Neural progenitor cell (in vitro differentiated cells): Measurements from ENCODE around the gene ARL15. TPM values are rescaled to one million over a fixed set of nuclear protein-coding genes. Genes with fewer than 3 reads are reported as not detected.

ENCODE experiments used
- DNase-seq: peaks from one replicate; pipeline ENCODE4 v3.0.0-alpha.2; 2016; ENCODE audit warnings: low spot score
- H2AFZ ChIP-seq: fragments of 200-600 bp; sonication (generic); replicated peaks from 2 replicates; pipeline ENCODE4 v1.6.1; 2016; ENCODE audit warnings: antibody characterized with exemption
- H3F3A ChIP-seq: fragments of 200-600 bp; sonication (generic); 2 replicates; pipeline ENCODE4 v1.6.1; 2016; ENCODE audit warnings: antibody characterized with exemption, low read depth
- H3K27ac ChIP-seq: fragments of 200-600 bp; sonication (generic); 2 replicates; pipeline ENCODE4 v1.5.1; 2016; ENCODE audit warnings: mild to moderate bottlenecking
- H3K27me3 ChIP-seq: fragments of 200-600 bp; sonication (generic); 2 replicates; pipeline ENCODE4 v1.6.1; 2016; ENCODE audit warnings: mild to moderate bottlenecking, moderate library complexity
- H3K36me3 ChIP-seq: fragments of 200-600 bp; sonication (generic); 2 replicates; pipeline ENCODE4 v1.5.1; 2016
- H3K4me1 ChIP-seq: fragments of 200-600 bp; sonication (generic); 2 replicates; pipeline ENCODE4 v1.6.1; 2016; ENCODE audit warnings: mixed run types
- H3K4me2 ChIP-seq: fragments of 200-600 bp; sonication (generic); 2 replicates; pipeline ENCODE4 v1.6.1; 2016
- H3K4me3 ChIP-seq: fragments of 200-600 bp; sonication (generic); 2 replicates; pipeline ENCODE4 v1.5.1; 2016
- H3K79me2 ChIP-seq: fragments of 200-600 bp; sonication (generic); 2 replicates; pipeline ENCODE4 v1.6.1; 2016; ENCODE audit warnings: low read depth
- H3K9ac ChIP-seq: fragments of 200-600 bp; sonication (generic); 2 replicates; pipeline ENCODE4 v1.6.1; 2016
- H3K9me3 ChIP-seq: fragments of 200-600 bp; sonication (generic); 2 replicates; pipeline ENCODE4 v1.5.1; 2016; ENCODE audit warnings: low read depth
- H4K20me1 ChIP-seq: fragments of 200-600 bp; sonication (generic); 2 replicates; pipeline ENCODE4 v1.6.1; 2016; ENCODE audit warnings: low read depth
- H3K27ac Mint-ChIP-seq: 3 replicates; pipeline ENCODE4 v1.8.0; 2021; ENCODE audit warnings: mixed read lengths
- H3K27me3 Mint-ChIP-seq: 2 replicates; pipeline ENCODE4 v1.8.0; 2022; ENCODE audit warnings: low read depth, mild to moderate bottlenecking, inconsistent platforms, moderate library complexity, mixed read lengths; ENCODE audit not compliant: insufficient read depth
- H3K36me3 Mint-ChIP-seq: 3 replicates; pipeline ENCODE4 v1.8.0; 2021; ENCODE audit warnings: mixed read lengths
- H3K4me1 Mint-ChIP-seq: 3 replicates; pipeline ENCODE4 v1.8.0; 2021; ENCODE audit warnings: mixed read lengths
- H3K4me3 Mint-ChIP-seq: 3 replicates; pipeline ENCODE4 v1.8.0; 2021; ENCODE audit warnings: mild to moderate bottlenecking, moderate library complexity, mixed read lengths
- H3K9me3 Mint-ChIP-seq: 3 replicates; pipeline ENCODE4 v1.8.0; 2020; ENCODE audit warnings: mixed read lengths
- EZH2 ChIP-seq: fragments of 200-600 bp; sonication (generic); IDR thresholded peaks from 2 replicates; pipeline ENCODE4 v1.6.1; 2017; ENCODE audit warnings: antibody characterized with exemption, mild to moderate bottlenecking, moderate library complexity
- EZH2phosphoT487 ChIP-seq: fragments of 200-600 bp; sonication (generic); IDR thresholded peaks from 2 replicates; pipeline ENCODE4 v1.6.1; 2017; ENCODE audit warnings: antibody characterized with exemption
- total RNA-seq: library from RNA; depleted of rRNA; stranded (reverse); fragments of >200 nt; gene quantifications from 2 replicates; pipeline ENCODE4 v1.2.3, GENCODE V29; 2015; ENCODE audit warnings: low replicate concordance
- TF ChIP-seq, protein P1 (sequence below): fragments of 200-600 bp; sonication (generic); IDR thresholded peaks from 2 replicates; pipeline ENCODE4 v1.5.1; 2017; ENCODE audit warnings: antibody characterized with exemption, mild to moderate bottlenecking

The ARL15 gene
- total RNA-seq, 1 donor from 2014 or later, result 39.1 TPM

DNA sequence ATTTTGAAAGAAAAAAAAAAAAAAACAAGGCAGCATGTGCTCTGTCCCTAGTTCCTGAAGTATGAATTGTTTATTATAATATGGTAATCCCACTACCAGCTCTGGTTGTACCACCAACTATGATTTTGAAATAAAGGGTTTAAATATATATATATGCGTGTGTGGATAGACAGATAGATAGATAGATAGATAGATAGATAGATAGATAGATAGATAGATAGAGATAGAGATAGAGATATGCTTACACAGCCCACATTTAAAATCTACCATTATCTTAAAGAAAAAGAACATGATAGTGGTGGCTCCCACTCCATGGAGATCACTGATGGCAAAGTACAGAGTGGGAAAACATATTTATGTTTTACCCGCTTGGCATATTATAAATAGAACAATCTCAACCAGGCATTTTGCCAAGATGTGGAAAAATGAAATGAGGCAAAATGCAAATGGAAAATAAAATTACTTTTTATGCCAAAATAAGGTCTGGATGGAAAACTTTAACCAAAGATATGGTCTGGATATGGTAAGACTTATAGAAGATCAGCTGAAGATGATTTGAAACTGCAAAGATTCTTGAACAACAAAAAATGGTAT is 170.0 kb downstream of the ARL15 start:
- TF ChIP-seq, protein P1, sequence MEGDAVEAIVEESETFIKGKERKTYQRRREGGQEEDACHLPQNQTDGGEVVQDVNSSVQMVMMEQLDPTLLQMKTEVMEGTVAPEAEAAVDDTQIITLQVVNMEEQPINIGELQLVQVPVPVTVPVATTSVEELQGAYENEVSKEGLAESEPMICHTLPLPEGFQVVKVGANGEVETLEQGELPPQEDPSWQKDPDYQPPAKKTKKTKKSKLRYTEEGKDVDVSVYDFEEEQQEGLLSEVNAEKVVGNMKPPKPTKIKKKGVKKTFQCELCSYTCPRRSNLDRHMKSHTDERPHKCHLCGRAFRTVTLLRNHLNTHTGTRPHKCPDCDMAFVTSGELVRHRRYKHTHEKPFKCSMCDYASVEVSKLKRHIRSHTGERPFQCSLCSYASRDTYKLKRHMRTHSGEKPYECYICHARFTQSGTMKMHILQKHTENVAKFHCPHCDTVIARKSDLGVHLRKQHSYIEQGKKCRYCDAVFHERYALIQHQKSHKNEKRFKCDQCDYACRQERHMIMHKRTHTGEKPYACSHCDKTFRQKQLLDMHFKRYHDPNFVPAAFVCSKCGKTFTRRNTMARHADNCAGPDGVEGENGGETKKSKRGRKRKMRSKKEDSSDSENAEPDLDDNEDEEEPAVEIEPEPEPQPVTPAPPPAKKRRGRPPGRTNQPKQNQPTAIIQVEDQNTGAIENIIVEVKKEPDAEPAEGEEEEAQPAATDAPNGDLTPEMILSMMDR, result no peak
- no peak for TF ChIP-seq EZH2phosphoT487
- TF ChIP-seq EZH2, result no peak
- Histone ChIP-seq H4K20me1 (no peaks in the 10 kb centered on the region), H3K9ac (no peak overlapping the region), H3K27ac (no peak overlapping the region), H3K36me3 (no peaks in the 10 kb centered on the region), H3F3A (no peaks in the 10 kb centered on the region), H3K4me2 (no peak overlapping the region), H3K27me3 (no peaks in the 10 kb centered on the region), H3K4me1 (peaks cover 6% of the 10 kb centered on the region), H3K79me2 (no peaks in the 10 kb centered on the region), H3K4me3 (no peak overlapping the region), H2AFZ (no peak overlapping the region), H3K9me3 (no peaks in the 10 kb centered on the region)
- H3K4me1 Mint-ChIP-seq, result peaks cover 2% of the 10 kb centered on the region
- no peak for DNase-seq
- H3K36me3 Mint-ChIP-seq, result no peaks in the 10 kb centered on the region
- peaks cover 2% of the 10 kb centered on the region for H3K9me3 Mint-ChIP-seq
- H3K27ac Mint-ChIP-seq, result no peak overlapping the region
- no peak overlapping the region for H3K4me3 Mint-ChIP-seq
- H3K27me3 Mint-ChIP-seq, result no peaks in the 10 kb centered on the region

DNA sequence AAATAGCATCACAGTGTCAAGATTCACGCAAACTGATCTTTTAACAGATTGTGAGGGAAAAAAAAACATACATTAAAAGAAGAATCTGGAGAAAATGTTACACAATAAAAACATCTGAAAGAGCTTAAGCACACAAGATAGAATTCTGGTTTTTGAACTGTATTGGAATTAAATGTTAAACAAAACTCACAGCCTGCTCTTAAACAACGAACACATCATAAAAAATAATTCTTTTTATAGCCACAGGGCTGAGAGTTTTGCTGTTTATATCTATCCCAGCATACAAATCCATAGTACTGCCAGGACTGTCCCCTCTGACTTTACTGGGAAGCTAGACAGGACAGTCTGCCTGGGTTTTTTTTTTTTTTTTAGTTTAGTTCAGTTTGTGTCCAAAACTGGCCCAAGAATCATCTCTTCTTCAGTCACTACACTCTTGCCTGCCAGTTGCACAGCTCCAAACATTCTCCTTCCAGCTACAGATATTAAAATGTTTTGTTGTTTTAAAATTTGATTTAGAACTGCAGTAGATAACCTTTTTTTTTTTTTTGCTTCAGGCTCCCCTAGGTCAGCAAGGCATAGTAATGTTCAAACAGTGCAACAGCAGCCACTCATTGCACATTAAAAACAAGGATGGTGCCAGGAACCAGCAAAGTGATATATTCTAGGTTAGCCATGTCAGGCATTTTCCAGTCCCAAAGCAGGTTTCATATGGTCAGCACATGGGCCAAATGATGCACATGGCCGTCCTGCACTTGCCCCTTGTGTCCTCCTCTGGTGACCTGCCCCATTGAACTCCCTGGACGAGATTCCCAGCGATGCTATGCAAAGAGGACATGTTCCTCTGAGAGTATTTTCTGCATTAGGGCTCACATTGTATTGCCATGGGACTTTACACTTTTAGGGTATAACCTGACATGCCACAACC is 173.6 kb downstream of the ARL15 start:
- no peaks in the 10 kb centered on the region for H3K79me2 ChIP-seq
- no peaks in the 10 kb centered on the region for H3K27me3 ChIP-seq
- H3K36me3 ChIP-seq, result no peaks in the 10 kb centered on the region
- H3K4me1 ChIP-seq, result no peaks in the 10 kb centered on the region
- Mint-ChIP-seq H3K27ac (no peak overlapping the region), H3K4me3 (no peak overlapping the region), H3K36me3 (no peaks in the 10 kb centered on the region), H3K4me1 (peaks cover 6% of the 10 kb centered on the region), H3K27me3 (no peaks in the 10 kb centered on the region), H3K9me3 (no peaks in the 10 kb centered on the region)
- no peak overlapping the region for H3K27ac ChIP-seq
- H2AFZ ChIP-seq, result no peak overlapping the region
- TF ChIP-seq, protein P1, result no peak
- TF ChIP-seq EZH2phosphoT487, result no peak
- TF ChIP-seq EZH2, result no peak
- no peak overlapping the region for H3K4me2 ChIP-seq
- no peaks in the 10 kb centered on the region for H3F3A ChIP-seq
- H4K20me1 ChIP-seq, result no peaks in the 10 kb centered on the region
- no peak overlapping the region for H3K9ac ChIP-seq
- H3K4me3 ChIP-seq, result no peak overlapping the region
- no peak for DNase-seq
- no peaks in the 10 kb centered on the region for H3K9me3 ChIP-seq

DNA sequence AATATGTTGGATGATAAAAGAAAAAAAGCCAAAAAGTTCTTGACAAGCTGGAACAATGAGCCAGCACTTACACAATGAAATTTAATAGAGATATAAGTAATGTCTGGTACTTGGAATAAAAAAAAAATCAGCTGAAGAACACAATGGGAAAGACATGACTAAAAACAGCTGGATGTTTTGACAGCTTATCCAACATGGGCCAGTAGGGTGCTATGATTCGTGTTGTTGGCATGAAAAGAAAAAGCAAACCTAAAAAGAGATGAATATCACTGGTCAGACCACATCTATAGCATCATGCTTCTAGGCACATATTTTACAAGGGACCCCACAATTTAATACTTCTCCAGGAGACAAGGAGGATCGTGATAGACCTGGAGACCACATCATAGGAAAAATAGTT is 175.3 kb downstream of the ARL15 start:
- no peak for DNase-seq
- no peak for TF ChIP-seq EZH2
- no peak for TF ChIP-seq EZH2phosphoT487
- H3F3A ChIP-seq, result no peaks in the 10 kb centered on the region
- Mint-ChIP-seq H3K36me3 (no peaks in the 10 kb centered on the region), H3K9me3 (no peaks in the 10 kb centered on the region), H3K4me3 (no peak overlapping the region), H3K4me1 (peaks cover 6% of the 10 kb centered on the region), H3K27ac (no peak overlapping the region), H3K27me3 (no peaks in the 10 kb centered on the region)
- no peak overlapping the region for H3K4me3 ChIP-seq
- H4K20me1 ChIP-seq, result no peaks in the 10 kb centered on the region
- no peak overlapping the region for H3K27ac ChIP-seq
- H3K9me3 ChIP-seq, result no peaks in the 10 kb centered on the region
- H3K4me2 ChIP-seq, result no peak overlapping the region
- no peak overlapping the region for H2AFZ ChIP-seq
- H3K9ac ChIP-seq, result no peak overlapping the region
- no peaks in the 10 kb centered on the region for H3K4me1 ChIP-seq
- no peaks in the 10 kb centered on the region for H3K36me3 ChIP-seq
- no peaks in the 10 kb centered on the region for H3K79me2 ChIP-seq
- no peaks in the 10 kb centered on the region for H3K27me3 ChIP-seq

DNA sequence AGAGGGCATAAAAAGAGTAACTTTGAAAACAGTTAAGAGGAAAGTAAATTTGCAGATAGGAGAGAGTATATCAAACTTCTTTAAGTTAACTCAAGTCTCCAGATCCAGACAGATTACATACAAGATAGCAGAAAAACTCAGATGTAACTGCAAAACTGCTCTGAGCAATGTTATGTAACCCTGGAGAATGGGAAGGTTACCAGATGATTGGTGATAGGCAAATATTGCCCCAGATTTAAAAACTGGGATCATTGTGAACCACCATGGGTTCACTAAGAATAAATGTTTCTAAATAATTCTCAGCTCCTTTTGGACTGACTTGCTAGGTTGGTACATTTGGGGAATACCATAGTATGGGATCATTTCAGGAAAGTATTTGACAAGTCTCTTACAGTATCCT is 176.5 kb downstream of the ARL15 start:
- Mint-ChIP-seq H3K4me1 (peaks cover 6% of the 10 kb centered on the region), H3K27ac (no peak overlapping the region), H3K36me3 (no peaks in the 10 kb centered on the region), H3K9me3 (no peaks in the 10 kb centered on the region), H3K4me3 (no peak overlapping the region), H3K27me3 (no peaks in the 10 kb centered on the region)
- Histone ChIP-seq H3K9ac (no peak overlapping the region), H3K79me2 (no peaks in the 10 kb centered on the region), H3K4me2 (no peak overlapping the region), H4K20me1 (no peaks in the 10 kb centered on the region), H3K36me3 (no peaks in the 10 kb centered on the region), H3K9me3 (no peaks in the 10 kb centered on the region), H3K4me1 (no peaks in the 10 kb centered on the region), H2AFZ (no peak overlapping the region), H3K4me3 (no peak overlapping the region), H3K27me3 (no peaks in the 10 kb centered on the region), H3F3A (no peaks in the 10 kb centered on the region), H3K27ac (no peak overlapping the region)
- TF ChIP-seq, protein P1, result no peak
- TF ChIP-seq EZH2 (no peak), EZH2phosphoT487 (no peak)
- no peak for DNase-seq
